HG02610 (cell line): ENCODE measurements around the gene LRRN2.

Source experiments
- ATAC-seq: cut with Tn5 transposase; IDR thresholded peaks from one replicate; pipeline ENCODE4 v1.9.1; 2021; ENCODE audit warnings: mild to moderate bottlenecking, moderate library complexity; ENCODE audit not compliant: unreplicated experiment

Gene LRRN2

GRCh38 chr1:204607910-204608309 is 77.6 kb downstream of the LRRN2 start:
- ATAC-seq: no peak

GRCh38 chr1:204605791-204606190 is 79.7 kb downstream of the LRRN2 start:
- no peak for ATAC-seq

GRCh38 chr1:204602871-204603542 is 82.5 kb downstream of the LRRN2 start:
- ATAC-seq: no peak

GRCh38 chr1:204602111-204602579 is 83.4 kb downstream of the LRRN2 start:
- ATAC-seq: no peak

DNA sequence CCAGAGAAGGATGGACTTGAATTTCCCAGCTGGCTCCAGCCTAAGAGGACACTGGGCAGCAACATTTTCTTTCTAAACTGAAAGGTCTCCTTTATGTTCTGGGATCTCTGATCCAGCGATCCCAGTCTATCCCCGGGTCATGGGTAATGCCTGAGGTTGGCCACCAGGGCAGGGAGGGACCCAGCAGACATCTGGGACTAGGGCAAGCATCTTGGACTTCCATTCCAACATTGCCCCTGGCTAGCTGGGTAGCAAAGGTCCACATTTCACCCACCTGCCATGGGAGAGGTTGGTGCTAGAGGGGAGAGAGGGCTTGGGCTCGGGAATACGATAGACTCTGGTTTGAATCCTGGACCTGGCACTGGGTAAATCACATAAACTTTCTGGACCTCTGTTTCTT is 84.6 kb downstream of the LRRN2 start:
- ATAC-seq: no peak

- ATAC-seq: no peak
Observed at GRCh38 chr1:204600203-204600602, 85.3 kb downstream of the LRRN2 start.

- no peak for ATAC-seq
Observed at GRCh38 chr1:204599596-204599995, 85.9 kb downstream of the LRRN2 start.

DNA sequence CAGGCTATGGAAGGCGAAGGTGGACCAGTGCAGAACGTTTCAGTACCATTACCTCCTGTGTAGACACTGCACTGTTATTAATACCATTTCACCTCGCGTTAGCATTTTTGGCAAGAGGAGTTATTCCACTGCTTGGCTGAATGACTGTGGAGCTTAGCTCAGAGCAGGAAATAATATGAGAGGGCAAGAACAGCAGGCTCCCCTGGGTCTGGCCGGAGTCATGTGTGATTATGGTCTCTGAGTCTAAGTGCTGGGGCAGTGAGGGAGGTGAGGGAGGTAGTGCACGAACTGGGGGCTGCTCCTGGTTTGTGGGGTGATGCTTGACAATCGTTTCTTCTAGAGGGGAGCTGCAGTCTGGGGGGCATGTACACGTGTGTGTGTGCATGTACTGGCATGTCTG is 86.4 kb downstream of the LRRN2 start:
- no peak for ATAC-seq

DNA sequence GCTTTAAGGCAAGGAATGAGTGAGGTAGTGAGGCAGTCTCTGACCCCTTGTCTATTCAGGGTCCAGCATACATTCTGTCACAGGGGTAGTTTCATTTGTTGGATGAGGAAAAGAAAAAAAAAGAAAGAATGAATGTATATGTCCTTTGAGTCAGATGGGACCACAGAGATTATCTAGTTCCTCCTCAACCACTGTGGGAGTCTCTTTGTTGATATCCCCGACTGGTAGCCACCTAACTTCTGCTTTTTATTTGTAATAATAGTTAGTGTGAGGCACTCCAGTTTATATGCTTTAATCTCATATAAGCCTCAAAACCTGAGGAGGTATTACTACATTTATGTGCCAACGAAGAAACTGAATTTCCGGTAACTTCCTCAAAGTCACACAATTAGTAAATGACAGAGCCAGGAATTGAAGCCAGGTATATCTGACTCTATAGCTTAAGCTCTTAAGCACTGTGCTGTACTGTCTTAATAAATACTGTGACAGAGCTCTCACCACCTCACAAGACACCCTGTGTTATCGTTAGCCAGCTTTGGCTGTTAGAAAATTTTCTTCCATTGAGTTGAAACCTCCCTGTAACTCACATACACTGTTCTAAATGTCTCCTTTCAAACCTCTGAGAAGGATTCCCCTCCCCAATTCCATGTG is 87.1 kb downstream of the LRRN2 start:
- no peak for ATAC-seq

GRCh38 chr1:204592246-204592948 is 93.1 kb downstream of the LRRN2 start:
- ATAC-seq: no peak

DNA sequence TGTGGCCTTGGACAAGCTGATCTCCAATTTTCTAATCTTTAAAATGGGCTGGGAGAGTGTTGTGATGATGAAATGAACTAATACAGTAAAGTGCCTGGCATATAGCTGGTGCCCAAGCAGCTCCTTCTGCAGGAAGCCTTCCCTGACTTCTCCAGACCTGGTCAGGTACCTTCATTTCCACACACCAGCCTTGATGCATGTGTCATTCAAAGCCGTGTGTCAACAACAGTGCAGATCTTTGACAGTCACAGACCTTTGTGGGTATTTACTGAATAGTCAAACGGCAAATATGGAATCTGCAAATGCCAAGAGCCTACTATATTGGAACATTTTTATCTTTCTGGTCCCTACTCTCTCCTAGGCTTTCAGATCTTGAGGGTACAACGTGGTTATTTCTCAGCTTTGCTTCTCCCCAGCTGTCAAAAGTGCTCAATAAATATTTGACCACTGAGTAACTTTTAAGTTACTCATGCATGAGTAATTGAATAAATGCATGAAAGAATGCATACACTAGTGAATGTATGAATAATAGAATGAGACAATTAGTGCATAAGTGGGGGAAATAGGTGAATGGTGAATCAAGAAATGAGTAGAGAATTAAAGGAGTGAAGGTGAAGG is 94.0 kb downstream of the LRRN2 start:
- no peak for ATAC-seq

DNA sequence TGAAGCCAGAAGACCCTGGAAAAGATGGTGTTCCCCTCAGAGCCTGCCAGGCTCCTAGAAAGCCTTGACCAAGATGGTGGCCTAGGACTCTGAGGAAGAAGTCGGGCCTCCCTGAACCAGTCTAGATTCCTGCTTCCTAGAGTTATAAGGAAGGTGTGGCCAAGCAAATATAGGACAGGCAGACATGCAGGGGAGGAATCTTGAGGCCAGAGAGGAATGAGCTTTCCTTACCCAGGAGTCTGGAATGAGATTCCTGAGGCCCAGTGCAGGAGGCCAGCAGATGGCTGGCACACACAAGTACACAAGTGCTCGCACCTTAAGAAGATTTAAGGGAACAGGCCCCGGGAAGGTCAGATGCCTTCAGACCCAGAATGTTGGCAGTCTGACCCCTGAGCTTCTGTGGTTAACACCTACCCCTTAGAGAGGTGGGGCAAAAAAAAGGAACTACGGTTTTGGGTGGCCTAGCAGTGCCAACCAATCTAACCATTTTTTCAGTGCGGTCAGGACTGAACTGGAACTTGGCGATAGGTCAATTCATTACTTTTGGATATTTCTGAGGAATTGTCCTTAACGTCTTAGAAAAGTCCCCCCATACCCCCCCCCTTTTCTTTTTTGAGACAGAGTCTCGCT is 96.0 kb downstream of the LRRN2 start:
- no peak for ATAC-seq

- ATAC-seq: no peak
Observed at GRCh38 chr1:204588826-204589225, 96.7 kb downstream of the LRRN2 start.

DNA sequence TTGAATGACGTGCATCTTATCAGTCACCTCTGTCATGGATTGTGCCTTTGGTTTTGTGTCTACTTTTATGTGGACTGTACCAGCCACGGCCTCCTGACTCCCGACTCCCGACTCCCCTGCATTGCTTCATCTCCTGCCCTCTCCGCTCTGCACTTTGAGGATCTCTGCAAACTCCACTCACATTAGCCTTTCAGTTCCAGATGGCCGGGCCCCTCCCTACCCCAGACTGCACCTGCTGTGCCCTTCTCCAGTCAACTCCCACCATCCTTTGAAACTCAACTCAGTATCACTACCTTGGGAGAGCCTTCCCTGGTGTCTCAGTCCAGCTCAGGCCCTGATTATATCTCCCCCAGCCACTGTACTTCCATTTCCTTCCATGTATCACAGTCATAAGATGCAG is 97.9 kb downstream of the LRRN2 start:
- ATAC-seq: no peak

DNA sequence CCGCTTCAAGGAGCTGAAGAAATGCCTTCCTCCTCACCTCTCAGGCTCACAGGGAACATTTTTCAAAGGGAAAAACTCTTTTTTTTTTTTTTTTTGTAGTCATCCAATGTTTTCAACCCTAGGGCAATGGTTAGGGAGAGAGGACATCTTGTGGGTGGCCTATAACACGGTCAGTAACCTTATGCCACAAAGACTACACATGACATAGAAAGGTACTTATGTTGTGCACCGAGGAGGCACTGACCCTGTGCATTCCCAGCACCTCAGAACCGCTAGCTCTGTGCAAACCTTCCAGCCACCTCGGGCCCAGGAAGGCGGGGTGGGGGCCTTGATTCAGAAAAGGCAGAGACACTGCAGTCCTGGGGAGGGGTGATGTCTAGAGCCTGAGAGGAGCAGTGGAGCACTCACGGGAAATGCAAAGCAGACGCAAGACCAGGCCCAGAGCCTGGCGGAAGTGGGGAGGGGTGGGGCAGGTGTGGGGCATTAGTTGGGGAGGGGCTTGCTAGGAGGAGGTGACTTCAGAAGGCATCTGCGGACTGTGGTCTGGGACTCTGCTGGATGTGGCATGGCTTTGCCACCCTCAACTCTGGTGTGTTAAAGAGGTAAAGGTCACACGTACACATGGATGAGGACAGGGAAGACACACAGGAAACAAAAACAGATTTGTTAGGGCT is 100.7 kb downstream of the LRRN2 start:
- no peak for ATAC-seq

GRCh38 chr1:204583909-204584632 is 101.5 kb downstream of the LRRN2 start:
- no peak for ATAC-seq

DNA sequence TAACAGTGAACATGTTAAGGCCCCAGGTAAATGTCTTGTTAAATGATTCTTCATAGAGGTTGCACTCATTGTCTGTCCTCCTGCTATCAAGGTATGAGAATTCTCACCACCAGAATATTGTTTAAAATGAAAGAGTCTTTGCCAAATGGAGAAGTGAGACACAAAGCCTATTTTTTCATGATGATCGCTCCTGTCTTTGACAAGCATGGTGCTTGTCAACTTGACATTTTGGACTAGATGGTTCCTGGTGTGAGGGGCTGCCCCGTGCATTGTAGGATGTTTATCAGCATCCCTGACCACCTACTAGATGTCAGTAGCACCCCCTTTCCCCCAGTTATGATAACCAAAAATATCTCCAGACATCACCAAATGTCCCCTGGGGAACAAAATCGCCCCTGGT is 103.8 kb downstream of the LRRN2 start:
- ATAC-seq: no peak

DNA sequence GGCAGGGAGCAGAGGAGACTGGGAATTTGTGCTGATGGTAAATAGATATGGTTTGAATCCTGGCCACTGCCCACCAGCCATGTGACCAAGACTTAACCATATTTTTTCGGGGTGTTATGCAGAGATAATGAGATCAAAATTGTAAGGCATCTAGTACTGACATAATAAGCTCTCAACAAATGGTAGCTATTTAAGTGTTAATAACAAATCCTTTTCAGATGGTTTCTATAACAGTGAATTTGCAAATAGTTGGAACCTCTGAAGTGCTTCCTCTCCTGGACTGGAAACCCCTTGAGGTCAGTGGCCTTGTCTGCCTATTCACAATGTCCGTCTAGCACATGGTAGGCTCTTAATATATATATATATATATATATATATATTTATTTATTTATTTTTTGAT is 104.7 kb downstream of the LRRN2 start:
- no peak for ATAC-seq

DNA sequence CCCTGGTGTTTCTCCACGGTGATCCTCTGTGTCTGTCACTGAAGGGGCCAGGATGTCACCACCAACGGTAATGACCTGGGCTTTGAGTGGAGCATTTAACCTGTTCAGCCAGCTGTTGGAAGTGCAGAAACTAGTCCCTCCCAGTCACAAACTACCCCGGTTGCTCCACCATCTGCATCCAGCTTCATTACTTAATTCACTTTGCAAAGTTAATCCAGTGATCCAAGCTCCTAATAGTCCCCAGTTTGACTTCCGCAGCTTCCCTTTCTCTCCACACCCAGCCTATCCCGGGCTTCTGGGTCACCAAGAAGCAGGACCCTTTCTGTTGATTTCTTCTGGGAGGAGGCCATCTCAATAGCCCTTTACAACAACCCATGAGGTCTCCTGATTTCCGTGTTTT is 105.9 kb downstream of the LRRN2 start:
- no peak for ATAC-seq
